Measurements from ENCODE around the gene THUMPD2. TPM values are rescaled to one million over a fixed set of nuclear protein-coding genes. Genes with fewer than 3 reads are reported as not detected.
"Not testable (repeated sequence)": the region's sequence is repeated elsewhere in the genome, so short reads cannot be mapped to it uniquely, and the experiment has no call there.

THUMPD2 gene, protein sequence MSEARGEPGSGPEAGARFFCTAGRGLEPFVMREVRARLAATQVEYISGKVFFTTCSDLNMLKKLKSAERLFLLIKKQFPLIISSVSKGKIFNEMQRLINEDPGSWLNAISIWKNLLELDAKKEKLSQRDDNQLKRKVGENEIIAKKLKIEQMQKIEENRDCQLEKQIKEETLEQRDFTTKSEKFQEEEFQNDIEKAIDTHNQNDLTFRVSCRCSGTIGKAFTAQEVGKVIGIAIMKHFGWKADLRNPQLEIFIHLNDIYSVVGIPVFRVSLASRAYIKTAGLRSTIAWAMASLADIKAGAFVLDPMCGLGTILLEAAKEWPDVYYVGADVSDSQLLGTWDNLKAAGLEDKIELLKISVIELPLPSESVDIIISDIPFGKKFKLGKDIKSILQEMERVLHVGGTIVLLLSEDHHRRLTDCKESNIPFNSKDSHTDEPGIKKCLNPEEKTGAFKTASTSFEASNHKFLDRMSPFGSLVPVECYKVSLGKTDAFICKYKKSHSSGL
- total RNA-seq = 5.7 TPM
- long read RNA-seq, transcript THUMPD2-204 (10 exons, 1,970 nt) = major isoform, 15 of 23 reads
- long read RNA-seq, partial matches to known transcripts = 0 of 23 reads
- long read RNA-seq, other reads (novel, unspliced or antisense) = 6 of 23 reads

DNA sequence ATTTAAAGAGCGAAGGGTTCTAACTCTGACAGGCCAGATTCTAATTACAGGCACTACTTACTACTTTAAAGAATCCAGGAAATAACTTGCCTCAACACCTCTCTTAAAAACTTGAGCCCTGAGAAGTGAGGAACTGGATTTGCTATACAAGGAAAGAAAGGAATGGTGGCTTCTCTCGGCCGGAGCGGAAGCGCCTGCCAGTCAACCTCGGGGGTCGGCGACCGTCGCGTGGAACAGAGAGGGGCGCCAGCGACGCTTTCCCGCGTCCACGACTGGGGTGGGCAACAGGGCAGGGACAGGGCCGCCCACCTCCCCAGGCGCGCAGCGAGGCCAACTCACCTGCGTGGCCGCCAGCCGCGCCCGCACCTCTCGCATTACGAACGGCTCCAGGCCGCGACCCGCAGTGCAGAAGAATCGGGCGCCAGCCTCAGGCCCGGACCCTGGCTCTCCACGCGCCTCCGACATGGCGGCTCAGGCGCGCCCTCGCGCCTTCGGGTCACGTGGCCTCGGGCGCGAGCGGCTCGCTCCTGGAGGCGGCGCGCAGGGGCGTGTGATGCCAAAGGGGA, at the start of gene THUMPD2:
Gene THUMPD2, minus strand, starts transcription at position 484 of the 566 bp plus-strand sequence. Its CDS starts 19 bp downstream, at position 465.
- DNase-seq (peak; percentile 85), ATAC-seq (ENCODE audit: poor library complexity) (peak; percentile 94)
- intact Hi-C loops (cut with DNase I) = no loop called here

DNA sequence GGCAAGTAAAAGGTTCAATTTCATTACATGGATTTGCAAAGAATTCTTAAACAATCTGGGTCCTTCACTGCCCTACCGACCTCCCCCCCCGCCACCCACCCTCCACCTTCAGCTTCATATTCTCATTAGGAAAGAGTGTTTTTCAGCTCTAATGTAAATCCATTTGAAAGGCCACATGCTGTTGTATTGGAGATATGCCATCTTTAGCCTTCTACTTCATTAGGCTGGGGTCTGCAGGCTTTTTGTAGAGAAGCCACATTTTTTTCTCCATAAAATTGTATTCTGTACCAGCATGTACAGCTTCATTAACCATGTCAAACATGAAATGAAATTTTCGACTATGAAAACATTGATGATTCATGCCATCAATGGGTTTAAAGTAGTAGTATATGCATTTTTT, 42.8 kb upstream of the THUMPD2 start:
- DNase-seq = no peak
- intact Hi-C loops (cut with DNase I) = no loop called here
- ATAC-seq (ENCODE audit: poor library complexity) = no peak

DNA sequence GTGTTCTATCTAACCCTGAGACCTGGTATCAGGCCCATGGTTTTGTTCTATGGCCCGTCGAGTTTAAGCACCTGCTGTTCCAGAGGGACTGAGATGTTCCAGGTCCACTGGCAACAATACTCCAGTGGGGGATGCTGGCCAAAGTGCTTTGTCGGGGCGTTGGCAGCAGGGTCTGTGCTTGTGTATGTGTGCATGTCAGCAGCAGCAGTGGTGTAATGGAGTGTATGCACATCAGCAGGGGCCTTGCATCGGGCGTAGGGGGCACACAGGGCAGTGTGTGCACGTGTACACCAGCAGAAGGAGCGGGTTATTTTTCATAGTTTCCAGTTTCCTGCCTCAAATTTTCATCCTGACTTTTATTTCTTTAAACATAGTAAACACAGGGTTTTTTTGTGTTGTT, 37.8 kb upstream of the THUMPD2 start:
- no peak for ATAC-seq (ENCODE audit: poor library complexity)
- intact Hi-C loops (cut with DNase I) = no loop called here

DNA sequence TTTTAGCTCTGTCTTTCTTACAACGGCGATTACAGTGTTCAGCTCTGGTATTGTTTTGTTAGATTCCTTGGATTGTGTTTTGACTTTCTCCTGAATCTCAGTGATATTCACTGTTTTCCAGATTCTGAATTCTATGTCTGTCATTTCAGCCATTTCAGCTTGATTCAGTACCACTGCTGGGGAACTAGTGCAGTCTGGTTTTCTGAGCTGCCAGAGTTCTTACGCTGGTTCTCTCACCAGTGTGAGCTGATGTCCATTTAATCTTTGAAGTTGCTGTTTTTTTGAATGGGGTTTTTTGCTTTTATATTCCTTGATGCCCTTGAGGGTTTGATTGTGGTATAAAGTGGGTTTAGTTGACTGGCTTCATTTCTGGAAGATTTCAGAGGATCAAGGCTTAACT, 37.4 kb upstream of the THUMPD2 start:
- ATAC-seq (ENCODE audit: poor library complexity) = no peak
- intact Hi-C loops (cut with DNase I) = no loop called here
- no peak for DNase-seq

More for the DNA sequence above, 37.8 kb upstream of the THUMPD2 start:
- DNase-seq = no peak

DNA sequence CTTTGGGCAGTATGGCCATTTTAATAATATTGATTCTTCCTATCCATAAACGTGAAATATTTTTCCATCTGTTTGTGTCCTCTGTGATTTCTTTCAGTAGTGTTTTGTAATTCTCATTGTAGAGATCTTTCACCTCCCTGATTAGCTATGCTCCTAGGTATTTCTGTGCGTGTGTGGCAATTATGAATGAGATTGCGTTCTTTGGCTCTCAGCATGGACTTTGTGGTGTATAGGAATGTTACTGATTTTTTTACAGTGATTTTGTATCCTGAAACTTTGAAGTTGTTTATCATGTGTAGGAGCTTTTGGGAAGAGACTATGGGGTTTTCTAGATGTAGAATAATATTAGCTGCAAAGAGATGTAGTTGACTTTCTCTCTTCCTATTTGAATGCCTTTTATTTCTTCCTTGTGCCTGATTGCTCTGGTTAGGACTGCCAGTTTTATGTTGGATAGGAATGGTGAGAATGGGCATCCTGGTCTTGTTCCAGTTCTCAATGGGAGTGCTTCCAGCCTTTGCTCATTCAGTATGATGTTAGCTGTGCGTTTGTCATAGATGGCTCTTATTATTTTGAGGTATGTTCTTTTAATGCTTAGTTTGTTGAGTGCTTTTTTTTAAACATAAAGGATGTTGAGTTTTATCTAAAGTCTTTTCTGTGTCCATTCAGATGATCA, 27.0 kb upstream of the THUMPD2 start:
- intact Hi-C loops (cut with DNase I) = no loop called here
- ATAC-seq (ENCODE audit: poor library complexity) (peak; percentile 76), DNase-seq (no peak)

DNA sequence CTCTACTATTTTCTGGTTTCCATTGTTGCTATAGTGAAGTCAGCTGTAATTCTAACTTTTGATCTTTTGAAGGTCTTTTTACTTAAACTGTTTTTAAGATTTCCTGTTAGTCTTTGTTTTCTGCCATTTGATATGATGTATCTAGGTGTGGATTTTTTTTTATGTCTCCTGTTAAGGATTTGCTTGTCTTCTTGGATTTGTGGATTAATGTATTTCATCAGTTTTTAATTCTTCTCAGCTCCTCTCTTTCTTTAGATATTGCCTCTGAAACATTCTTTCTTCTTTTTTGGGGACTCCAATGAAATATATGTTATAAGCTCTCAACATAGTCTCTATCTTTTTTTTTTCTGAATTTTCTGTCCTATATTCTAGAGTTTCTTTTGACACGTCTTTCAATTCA, 24.8 kb upstream of the THUMPD2 start:
- ATAC-seq (ENCODE audit: poor library complexity) (no peak), DNase-seq (no peak)
- intact Hi-C loops (cut with DNase I) = no loop called here

DNA sequence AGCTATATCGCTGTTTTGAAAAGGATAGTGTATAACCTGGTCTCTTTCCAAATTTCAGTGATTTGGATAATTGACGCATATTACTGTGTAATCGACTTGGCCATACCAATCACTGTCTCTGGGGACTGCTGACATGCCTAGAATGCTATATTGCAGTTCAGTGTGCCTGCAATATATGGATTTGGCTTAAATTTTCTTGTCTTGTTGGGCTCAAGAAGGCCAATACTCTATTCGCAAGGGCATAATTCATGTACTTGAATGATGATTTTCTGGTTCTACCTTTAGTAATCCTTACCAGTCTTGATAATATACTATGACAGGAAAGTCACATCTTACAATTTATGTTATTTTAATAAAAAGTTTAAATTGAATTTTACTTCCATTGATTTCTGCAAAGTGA, 21.7 kb upstream of the THUMPD2 start:
- intact Hi-C loops (cut with DNase I) = no loop called here
- no peak for DNase-seq
- ATAC-seq (ENCODE audit: poor library complexity) = no peak

DNA sequence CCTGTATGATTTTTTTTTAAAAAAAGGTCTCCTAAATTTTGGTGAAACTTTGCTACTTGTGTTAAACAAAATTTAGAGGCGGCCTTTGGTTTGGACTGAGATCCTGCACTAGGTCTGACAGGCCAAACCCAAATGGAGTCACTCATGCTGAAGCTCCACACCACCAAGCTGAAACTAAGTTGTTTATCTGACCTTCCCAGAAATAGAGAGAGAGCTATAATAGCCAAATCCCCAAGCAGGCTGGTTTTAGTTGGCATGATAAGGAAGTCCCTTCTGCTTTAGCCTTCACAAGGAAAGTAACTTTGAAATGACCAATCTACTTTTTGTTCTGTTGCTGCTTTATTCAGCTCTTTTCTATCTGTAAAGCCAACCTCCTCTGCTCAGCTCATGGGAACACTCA, 17.1 kb upstream of the THUMPD2 start:
- intact Hi-C loops (cut with DNase I) = no loop called here
- ATAC-seq (ENCODE audit: poor library complexity) = peak; percentile 41

DNA sequence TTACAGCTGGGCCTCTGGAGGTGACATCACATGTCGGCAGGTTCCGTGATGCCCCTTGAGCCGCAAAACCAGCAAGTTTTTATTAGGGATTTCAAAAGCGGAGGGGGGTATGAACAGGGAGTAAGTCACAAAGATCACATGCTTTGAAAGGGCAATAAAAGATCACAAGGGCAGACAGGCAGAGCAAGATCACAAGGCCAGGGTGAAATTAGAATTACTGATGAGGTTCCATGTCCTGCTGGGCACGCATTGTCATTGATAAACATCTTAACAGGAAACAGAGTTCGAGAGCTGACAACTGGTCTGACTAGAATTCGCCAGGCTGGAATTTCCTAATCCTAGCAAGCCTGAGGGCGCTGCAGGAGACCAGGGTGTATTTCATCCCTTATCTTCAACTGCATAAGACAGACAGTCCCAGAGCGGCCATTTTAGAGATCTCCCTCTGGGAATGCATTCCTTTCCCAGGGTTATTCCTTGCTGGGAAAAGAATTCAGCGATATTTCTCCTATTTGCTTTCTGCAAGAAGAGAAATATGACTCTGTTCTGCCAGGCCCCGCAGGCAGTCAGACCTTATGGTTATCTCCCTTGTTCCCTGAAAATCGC, 11.3 kb upstream of the THUMPD2 start:
- intact Hi-C loops (cut with DNase I); DNase-seq; ATAC-seq (ENCODE audit: poor library complexity): not testable (repeated sequence)

More for the DNA sequence above, 17.1 kb upstream of the THUMPD2 start:
- no peak for DNase-seq

DNA sequence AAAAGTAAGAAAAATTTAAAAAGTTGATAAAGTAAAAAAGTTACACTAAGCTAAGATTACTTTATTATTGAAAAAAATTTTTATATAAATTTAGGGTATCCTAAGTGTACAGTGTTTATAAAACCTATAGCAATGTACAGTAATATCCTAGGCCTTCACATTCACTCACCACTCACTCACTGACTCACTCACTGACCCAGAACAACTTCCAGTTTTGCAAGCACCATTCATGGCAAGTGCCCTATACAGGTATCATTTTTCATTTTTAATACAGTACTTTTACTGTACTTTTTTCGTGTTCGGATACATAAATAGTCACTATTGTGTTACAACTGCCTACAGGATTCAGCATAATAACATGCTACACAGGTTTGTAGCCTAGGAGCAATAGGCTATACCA, 8.9 kb upstream of the THUMPD2 start:
- ATAC-seq (ENCODE audit: poor library complexity) (no peak), DNase-seq (no peak)
- intact Hi-C loops (cut with DNase I) = no loop called here

DNA sequence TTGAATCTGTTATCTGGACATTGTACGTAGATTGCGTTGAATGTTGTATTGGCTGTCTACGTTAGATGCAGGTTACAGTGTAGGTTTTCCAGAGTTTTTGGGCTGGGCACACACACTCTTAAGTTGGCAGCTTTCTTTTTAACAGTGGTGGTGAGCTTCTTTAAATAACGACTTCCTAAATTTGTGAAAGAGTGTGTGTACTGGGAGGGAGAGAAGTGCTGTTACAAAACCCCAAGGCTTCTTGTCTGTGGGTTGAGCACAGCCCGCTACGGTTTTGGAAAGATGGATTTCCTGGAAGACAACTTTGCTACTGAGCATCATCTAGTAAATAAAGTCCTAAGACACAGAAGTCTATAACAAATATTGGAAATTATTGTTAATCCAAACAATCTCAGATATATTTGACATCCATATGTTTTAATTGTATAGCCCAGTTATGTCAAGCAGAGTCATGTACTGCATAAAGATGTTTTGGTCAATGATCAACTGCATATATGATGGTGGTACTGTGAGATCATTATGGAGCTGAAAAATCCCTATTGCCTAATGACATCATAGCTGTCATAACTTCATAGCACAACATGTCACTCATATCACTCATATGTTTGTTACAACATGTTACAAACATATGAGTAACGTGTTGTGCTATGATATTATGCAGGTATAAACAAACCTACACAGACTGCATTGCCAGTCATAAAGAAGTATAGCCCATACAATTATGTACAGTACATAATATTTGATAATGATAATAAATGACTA, 7.9 kb upstream of the THUMPD2 start:
- DNase-seq (no peak), ATAC-seq (ENCODE audit: poor library complexity) (no peak)
- intact Hi-C loops (cut with DNase I) = no loop called here

DNA sequence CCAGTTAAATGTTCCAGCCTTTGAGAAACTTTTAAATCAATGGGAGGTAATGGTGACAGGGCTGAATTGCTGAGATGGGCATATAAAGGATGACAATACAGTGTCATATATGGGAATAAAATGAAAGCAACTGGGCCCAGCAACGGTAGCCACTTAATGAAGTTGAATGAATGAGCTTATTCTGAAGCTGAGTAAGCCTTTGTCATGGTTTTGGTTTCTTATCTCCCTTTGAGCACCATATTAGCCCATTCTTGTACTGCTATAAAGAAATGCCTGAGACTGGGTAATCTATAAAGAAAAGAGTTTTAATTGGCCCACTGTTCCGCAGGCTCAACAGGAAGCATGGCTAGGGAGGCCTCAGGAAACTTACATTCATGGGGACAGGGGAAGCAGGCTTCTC, 3.5 kb upstream of the THUMPD2 start:
- intact Hi-C loops (cut with DNase I) = no loop called here
- DNase-seq = no peak
- no peak for ATAC-seq (ENCODE audit: poor library complexity)

DNA sequence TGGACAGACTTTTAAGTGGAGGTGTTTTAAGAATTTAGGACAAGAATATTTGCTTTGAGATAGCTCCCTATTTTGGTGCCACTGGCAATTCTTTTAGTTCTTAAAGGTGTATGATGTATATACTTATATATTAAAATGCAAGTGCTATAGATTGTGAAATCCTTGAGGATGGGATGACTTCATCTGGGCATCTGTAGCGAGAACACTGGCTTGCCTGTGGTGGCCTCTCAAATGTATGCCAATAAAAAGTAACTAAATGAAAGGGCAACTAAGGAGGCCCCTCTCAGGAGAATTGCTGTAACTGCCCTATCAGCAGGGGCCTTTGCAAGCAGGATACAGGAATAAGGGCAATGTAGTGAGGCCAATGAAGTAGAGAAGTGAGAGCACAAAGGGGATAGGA, 2.6 kb upstream of the THUMPD2 start:
- intact Hi-C loops (cut with DNase I) = no loop called here
- no peak for ATAC-seq (ENCODE audit: poor library complexity)

DNA sequence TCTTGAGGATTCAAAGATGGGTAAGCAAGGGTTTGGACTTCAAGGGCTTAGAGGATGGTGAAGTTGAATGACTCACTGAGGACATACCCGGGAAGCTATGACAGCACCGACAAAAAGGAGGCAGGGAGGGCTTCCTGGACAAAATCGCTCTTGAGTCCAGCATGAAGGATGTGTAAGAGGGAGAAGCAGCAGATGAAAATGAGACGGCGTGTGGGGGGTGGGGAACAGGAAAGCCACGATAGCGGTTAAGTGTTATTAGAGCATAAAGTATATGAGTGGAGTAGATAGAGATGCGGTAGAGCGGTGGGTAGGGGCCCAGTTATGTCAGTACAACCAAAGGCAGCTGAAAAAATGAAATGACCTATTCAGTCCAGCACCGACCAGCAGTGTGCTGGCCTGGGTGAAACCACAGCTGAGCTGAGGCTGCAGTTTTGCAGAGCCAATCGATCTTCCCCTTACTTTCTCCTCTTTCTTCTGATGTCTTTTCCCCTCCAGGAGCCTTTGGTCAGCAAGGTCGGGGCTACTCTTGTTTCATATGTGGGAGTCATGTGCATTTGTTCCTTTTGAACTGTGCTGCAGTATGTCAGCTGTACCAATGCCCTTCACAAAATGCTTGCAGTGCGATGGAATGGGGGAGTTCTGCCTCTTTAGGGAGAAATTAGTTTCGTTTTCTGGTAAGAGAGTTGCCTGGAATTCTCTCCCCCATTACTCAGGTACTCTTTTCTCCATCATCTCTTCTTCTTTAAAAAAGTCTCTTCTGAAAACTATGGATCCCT, 2.0 kb upstream of the THUMPD2 start:
- intact Hi-C loops (cut with DNase I) = no loop called here
- no peak for ATAC-seq (ENCODE audit: poor library complexity)
- no peak for DNase-seq

More for the DNA sequence above, 2.6 kb upstream of the THUMPD2 start:
- no peak for DNase-seq

DNA sequence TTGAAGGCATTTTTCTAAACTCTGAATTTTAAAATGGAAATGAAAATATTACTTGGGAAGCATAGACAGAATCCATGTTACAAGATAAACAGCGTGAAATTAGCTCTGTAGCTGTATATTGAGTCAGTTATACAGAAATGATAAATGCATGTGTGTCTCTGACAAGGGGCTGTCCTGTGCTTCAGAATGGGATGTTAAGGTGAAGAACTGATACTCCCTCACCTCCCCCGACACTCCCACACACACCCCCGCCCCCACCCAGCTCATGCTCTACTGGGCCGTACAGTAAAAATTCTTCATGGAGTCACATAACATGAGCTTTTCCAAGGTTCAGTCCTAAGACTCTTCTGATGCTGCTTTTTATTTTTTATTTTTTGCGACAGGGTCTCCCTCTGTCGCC, 869 bp upstream of the THUMPD2 start:
- ATAC-seq (ENCODE audit: poor library complexity) (no peak), DNase-seq (no peak)
- intact Hi-C loops (cut with DNase I) = no loop called here

DNA sequence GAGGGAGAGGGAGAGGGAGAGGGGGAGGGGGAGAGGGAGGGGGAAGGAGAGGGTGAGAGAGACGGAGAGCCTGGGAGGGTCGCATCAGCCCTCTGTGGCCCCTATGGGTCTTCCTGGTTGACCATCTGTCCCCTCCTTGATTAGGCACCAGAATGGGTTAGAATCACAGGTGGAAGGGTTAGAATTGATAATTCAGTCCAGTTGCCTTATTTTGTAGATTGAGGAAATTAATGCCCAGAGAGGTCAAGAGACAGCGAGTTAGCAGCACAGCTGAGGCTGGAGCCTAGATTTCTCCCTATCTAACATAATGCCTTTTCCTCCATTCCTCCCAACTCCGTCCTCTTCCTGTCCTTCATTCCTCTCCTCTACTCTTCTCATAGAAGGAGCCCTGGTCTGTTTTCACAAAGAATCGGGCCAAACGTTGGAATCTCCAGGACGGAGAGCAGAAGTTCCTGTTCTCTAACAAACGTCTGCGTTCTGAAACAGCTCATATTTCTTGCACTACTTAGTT, 338 bp upstream of the THUMPD2 start:
- DNase-seq = no peak
- intact Hi-C loops (cut with DNase I) = no loop called here
- ATAC-seq (ENCODE audit: poor library complexity) = peak; percentile 14

DNA sequence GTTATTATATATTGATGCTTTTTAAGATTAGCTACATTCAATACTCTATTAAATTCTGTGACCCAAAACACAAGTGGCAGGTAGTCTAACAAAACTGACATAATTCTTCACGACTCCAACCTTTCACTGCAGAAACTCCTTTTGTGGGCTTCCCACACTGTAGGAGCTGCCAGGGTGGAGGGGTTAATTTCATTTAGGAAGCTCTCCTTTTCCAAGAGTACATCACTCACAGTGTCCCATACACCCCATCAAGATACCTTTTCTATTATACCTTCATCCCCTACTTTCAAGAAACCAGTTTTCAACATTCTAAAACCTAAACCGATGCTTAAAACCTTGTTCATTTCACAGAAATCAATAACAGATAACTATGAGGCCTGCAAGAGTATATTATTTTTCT, 825 bp downstream of the THUMPD2 start:
- intact Hi-C loops (cut with DNase I) = no loop called here
- no peak for DNase-seq
- ATAC-seq (ENCODE audit: poor library complexity) = peak; percentile 19

DNA sequence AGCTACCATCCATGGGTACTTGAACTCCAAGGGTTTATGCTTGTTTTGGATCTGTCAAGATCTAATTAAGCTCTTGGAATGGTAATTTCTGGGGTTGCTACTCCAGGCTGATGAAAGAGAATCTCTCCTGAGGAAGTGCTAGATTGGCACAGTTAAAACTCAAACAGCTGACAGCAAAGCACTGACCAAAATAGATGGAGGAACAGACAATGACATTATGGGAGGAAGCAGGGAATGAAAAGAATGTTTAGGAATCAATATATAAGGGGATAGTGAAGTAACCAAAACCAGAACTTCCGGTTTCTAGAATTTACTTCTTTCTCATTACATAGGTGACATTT, 6.3 kb downstream of the THUMPD2 start:
- DNase-seq (no peak), ATAC-seq (ENCODE audit: poor library complexity) (no peak)
- intact Hi-C loops (cut with DNase I) = no loop called here
